Suppressor macrophage treated with lipopolysaccharide for 1 hour (primary cell): Measurements from ENCODE around the gene KIF22.
"Not testable (repeated sequence)": the region's sequence is repeated elsewhere in the genome, so short reads cannot be mapped to it uniquely, and the experiment has no call there.

Experiments used
- DNase-seq, 3 donors: peaks; one replicate each; pipeline ENCODE4 v3.0.0-alpha.2; 2020 to 2022

Gene KIF22

GRCh38 chr16:29790183-29790948 is at the start of gene KIF22:
KIF22 (plus strand) TSS chr16:29790751; CDS start chr16:29790760, 9 bp downstream.
- peak; percentile 100 for DNase-seq

GRCh38 chr16:29742683-29743275 is 47.8 kb upstream of the KIF22 start:
- DNase-seq: no peak

- DNase-seq: no peak
Observed at GRCh38 chr16:29743475-29743826, 47.1 kb upstream of the KIF22 start.

- DNase-seq: no peak
Observed at GRCh38 chr16:29743827-29744531, 46.6 kb upstream of the KIF22 start.

GRCh38 chr16:29744541-29745101 is 45.9 kb upstream of the KIF22 start:
- DNase-seq: no peak

- peak; percentile 64 to 74 (median 66) for DNase-seq
Observed at GRCh38 chr16:29745121-29745852, 45.3 kb upstream of the KIF22 start.

GRCh38 chr16:29745853-29746345 is 44.7 kb upstream of the KIF22 start, which contains the start of gene C16orf54:
C16orf54 (minus strand) TSS chr16:29745990; CDS start chr16:29744951, 1,039 bp downstream.
- peak; percentile 75 to 84 (median 80) for DNase-seq

- not testable (repeated sequence) for DNase-seq
Observed at GRCh38 chr16:29746518-29746917, 44.0 kb upstream of the KIF22 start.

GRCh38 chr16:29747947-29748759 is 42.4 kb upstream of the KIF22 start:
- no peak for DNase-seq

GRCh38 chr16:29748760-29749149 is 41.8 kb upstream of the KIF22 start:
- not testable (repeated sequence) for DNase-seq

GRCh38 chr16:29753516-29753915 is 37.0 kb upstream of the KIF22 start:
- DNase-seq: no peak

GRCh38 chr16:29756654-29757053 is 33.9 kb upstream of the KIF22 start:
- no peak for DNase-seq

GRCh38 chr16:29757086-29757485 is 33.5 kb upstream of the KIF22 start:
- DNase-seq: not testable (repeated sequence)

GRCh38 chr16:29757950-29758466 is 32.5 kb upstream of the KIF22 start:
- DNase-seq: no peak

GRCh38 chr16:29760567-29761279 is 29.8 kb upstream of the KIF22 start:
- no peak for DNase-seq

GRCh38 chr16:29761280-29761651 is 29.3 kb upstream of the KIF22 start:
- DNase-seq: not testable (repeated sequence)

- DNase-seq: no peak
Observed at GRCh38 chr16:29761882-29762281, 28.7 kb upstream of the KIF22 start.

- peak in 2 of 3 donors; percentile 24 to 28 for DNase-seq
Observed at GRCh38 chr16:29763326-29763725, 27.2 kb upstream of the KIF22 start.

- DNase-seq: no peak
Observed at GRCh38 chr16:29765167-29766032, 25.2 kb upstream of the KIF22 start.

GRCh38 chr16:29766571-29766970 is 24.0 kb upstream of the KIF22 start:
- DNase-seq: peak; percentile 34 to 35 (median 35)
